GM21619 (cell line): ENCODE measurements around the gene CEP95.

Experiments
- ATAC-seq: cut with Tn5 transposase; IDR thresholded peaks from one replicate; pipeline ENCODE4 v1.9.1; 2021; ENCODE audit not compliant: unreplicated experiment

Gene CEP95

GRCh38 chr17:64509179-64509578 is 2.4 kb downstream of the CEP95 start:
- ATAC-seq = no peak

DNA sequence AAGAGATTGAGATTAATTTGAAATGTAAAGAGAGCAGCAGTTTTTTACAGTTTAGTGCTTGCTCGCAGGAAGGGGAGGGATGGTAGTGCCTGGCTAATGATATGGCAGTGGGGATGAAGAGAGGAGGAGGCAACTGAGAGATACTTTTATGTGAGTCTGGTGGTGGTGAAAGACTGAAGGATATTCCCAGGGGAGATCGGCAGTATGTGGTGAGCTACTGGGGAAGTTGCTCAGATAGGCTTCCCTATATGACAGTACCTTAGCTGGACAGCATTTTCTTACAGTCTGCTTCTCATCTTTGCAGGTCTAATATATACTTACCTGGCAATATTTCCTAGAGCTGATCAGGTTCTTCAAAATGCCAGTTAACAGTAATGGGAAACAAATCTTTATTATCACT is 8.6 kb downstream of the CEP95 start:
- no peak for ATAC-seq

GRCh38 chr17:64515829-64516228 is 9.1 kb downstream of the CEP95 start:
- ATAC-seq = no peak

DNA sequence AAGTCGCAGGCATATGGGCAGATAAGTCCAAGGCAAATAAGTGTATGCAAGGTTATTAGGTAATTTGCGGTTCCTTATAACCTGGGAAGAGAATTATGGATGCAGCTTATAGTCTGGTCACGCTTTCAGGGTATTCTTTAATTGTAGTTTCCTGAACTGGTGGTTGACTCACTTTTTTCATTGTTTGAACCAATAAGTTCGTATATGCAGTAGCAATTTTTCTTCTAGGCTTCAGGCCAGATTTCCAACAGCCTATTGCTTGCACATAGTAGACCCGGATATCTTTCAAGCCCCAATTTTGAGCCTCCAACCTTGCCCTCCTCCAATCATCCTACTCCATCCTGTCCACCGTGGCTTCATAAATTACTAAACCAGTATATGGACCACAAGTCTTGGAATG is 12.8 kb downstream of the CEP95 start:
- ATAC-seq = no peak

GRCh38 chr17:64520359-64520758 is 13.6 kb downstream of the CEP95 start:
- ATAC-seq = no peak

- no peak for ATAC-seq
These were observed 21.1 kb downstream of the CEP95 start for GRCh38 chr17:64527914-64528313.

- no peak for ATAC-seq
These were observed 22.4 kb downstream of the CEP95 start for GRCh38 chr17:64529221-64529620.

GRCh38 chr17:64531955-64532371 is 25.2 kb downstream of the CEP95 start:
- ATAC-seq = no peak

DNA sequence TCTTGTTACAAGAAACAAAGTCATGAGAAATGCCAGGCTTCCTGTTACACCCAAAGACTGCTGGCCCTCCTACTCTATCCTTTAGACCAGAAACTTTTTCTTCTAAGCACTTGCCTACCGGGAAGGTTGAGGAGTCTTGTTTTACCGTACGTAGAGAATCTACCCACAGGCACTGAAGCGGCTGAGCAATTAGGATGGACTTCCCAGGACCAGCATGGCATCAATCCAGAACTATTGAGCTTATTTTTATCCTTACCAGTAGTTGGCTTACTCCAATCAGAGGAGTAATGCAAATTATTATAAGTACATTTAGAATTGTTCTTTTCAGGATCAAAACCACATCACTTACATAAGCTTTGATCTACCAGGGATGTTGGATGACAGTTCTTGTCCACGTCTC is 25.6 kb downstream of the CEP95 start:
- no peak for ATAC-seq

- ATAC-seq = no peak
These were observed 27.0 kb downstream of the CEP95 start for GRCh38 chr17:64533784-64534183.

GRCh38 chr17:64534187-64534586 is 27.4 kb downstream of the CEP95 start:
- ATAC-seq = no peak

DNA sequence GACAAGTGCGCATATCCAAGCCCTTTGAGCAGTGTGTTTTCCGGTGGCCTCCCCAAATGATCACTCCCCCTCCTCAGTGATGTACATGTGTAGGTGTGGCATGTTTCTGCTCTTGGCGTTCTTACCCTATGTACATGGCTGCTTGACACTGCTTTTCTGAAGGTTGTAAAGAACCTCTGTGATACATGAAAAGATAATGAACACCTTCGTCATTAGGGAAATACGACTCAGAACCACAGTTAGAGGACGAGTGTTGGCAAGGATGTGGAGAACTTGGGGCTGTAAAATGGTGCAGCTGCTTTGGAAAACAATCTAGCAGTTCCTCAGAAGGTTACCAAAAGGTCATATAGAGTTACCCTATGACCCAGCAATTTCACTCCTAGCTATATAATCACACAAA is 28.6 kb downstream of the CEP95 start:
- no peak for ATAC-seq

GRCh38 chr17:64536913-64537312 is 30.1 kb downstream of the CEP95 start:
- ATAC-seq = no peak

DNA sequence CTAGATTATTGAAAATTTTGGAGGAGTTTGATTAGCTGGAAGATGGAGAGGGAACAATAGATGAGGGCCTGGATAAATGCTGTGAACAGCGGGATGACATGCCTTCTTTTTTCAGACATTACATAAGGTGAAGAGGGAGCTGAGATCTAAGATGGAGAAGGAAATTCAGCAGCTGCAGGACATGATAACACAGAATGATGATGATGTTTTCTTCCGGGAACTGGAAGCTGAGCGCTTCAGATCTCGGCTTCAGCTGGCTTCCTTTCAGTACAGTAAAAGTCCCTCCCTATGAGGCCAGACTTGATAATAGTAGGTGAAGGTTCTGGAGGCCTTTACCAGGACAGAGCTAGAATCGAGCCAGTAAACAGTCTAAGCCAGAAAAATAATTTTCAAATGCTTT is 30.7 kb downstream of the CEP95 start:
- ATAC-seq = no peak

- ATAC-seq = no peak
These were observed 31.8 kb downstream of the CEP95 start for GRCh38 chr17:64538508-64539130.

DNA sequence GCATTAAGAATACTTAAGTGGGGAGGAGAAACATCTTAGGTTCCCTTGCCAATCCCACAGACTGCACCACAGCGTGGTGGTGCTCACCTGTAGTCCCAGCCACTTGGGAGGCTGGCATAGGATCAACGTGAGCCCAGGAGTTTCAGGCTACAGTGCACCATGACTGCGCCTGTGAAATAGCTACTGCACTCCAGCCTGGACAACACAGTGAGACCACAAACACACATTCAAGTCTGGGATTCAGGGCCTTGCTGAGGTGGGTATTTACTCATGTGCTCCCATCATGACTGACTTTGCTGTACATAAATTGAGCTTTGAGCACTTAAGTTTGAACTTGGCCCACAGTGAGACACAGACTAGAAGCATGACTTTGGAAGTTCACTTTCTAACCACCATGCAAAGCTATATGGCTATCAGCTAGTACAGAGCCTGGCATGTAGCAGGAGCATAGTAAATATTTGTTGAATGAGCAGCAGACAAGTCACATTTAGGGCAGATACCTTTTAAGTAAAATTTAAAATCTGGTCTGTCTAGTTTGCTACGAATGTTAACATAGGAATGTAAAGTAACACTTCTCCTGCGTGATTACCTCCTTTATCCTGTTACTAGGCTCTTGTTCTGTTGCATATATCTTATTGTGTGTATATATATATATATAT is 33.5 kb downstream of the CEP95 start:
- no peak for ATAC-seq

DNA sequence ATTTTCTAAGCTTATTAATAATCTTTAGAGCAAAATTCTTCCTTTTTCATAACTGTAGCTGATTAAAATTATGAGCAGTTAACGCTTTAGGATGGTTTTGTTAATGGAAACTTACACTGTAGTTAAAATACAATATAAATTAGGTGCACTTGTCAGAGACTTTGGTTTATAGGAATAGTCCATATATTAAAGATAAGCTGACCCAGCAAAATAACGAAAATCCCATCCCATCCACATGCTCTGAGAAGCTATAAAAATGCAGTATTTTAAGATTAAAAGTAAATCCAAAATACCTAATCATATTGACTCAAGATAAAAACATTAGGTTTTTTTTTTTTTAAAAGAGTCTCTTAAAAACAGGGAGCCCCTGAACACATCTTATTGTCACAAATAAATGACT is 38.0 kb downstream of the CEP95 start:
- ATAC-seq = no peak

- no peak for ATAC-seq
These were observed 39.9 kb downstream of the CEP95 start for GRCh38 chr17:64546716-64547115.

DNA sequence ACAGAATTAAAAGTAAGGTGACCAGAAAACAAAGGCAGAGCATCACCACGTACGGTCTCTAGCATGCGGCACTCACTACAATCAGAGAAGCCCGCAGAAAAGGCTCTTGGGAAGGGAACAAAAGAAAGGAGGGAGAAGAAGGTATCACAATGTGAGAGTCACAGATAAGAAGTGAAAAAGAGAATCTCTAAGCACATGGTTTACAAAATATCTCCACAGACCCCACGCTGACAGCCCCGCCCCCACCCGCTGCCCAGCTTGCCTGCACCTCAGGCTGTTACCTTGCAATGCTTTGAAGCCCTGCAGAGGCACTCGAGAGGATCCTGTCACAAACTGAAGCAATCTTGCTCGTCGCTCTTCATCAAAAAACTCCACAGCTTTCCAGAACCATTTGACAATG is 40.5 kb downstream of the CEP95 start:
- no peak for ATAC-seq

DNA sequence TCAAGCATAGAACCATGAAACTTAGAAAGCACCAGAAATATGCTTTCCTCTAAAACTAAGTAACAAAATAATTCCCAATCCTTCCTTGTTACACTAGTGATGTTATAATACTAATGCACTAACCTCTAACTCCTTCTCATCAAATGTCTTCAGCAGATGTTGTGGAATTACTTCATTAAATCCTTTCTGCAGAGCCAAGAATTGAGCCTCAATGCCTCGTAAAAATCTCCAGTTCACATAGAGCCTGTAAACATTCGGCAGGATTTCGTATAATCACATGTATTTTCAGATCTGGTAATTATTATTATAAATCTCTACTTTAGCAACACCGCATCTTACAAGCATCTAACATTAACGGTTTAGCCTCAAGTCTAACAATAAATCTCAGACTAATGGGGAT is 44.7 kb downstream of the CEP95 start:
- ATAC-seq = no peak

DNA sequence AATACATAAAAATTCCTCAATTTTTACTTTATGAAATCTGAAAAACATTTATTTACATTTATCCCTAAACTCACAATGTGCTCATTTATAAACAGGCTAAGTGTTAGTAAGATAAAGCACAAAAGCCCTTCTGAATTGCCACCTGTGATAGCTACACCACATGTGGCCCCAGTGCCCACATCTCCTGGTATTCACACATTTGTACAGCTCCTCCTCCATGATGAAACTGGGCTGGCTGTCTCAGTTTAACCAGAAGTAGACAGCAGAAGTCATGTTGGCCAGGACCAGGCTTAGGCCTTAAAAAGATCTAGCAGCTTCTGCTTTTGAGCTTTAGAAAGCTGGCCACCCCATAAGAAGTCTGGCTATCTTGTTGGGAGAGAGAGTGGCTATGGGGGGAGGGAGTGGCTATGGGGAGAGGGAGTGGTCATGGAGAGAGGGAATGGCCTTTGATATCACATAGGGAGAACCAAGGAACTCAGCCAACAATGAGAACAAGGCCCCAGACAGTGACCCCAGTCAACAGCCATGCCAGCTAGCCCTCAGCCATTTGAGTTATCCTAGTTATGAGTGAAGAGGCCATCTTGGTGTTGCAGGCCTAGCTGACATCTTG is 47.4 kb downstream of the CEP95 start:
- no peak for ATAC-seq

DNA sequence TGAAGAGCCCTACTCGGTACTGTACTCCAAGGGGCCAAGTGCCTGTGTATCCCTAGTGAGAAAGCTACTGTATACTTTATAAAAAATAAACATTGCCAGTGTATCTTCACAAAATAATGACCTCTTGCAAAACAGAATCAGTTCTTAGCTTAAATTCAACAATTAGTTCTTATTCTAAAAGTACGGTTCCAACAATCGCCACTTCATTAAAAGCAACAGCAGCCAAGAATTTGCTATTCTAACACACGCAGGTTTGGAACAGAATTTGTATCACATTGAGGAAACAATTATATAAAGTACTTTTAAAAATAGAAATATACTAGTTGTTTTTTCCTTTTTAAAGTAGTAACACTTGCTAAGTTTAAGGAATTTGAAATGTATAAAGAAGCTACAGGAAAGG is 48.5 kb downstream of the CEP95 start:
- no peak for ATAC-seq

- ATAC-seq = no peak
These were observed 57.3 kb downstream of the CEP95 start for GRCh38 chr17:64564098-64564497.
